SIG-M5 treated with dmso at 0.1 percent for 504 hours (cell line): ENCODE data around the gene TEPSIN.
"Not testable (repeated sequence)": the region's sequence is repeated elsewhere in the genome, so short reads cannot be mapped to it uniquely, and the experiment has no call there.

Experiments used
- DNase-seq: peaks from one replicate; lab custom pipeline; 2025; ENCODE audit not compliant: unreplicated experiment; lab: John Stamatoyannopoulos, UW

Gene TEPSIN

GRCh38 chr17:81237591-81238489 lies 1.0 kb downstream of the TEPSIN start:
- DNase-seq: peak; percentile 34

GRCh38 chr17:81236784-81237183 lies 2.1 kb downstream of the TEPSIN start:
- no peak for DNase-seq

- DNase-seq: no peak
Measured at GRCh38 chr17:81235822-81236740, 2.8 kb downstream of the TEPSIN start.

- no peak for DNase-seq
Measured at GRCh38 chr17:81234940-81235821, 3.7 kb downstream of the TEPSIN start.

- DNase-seq: no peak
Measured at GRCh38 chr17:81234506-81234855, 4.4 kb downstream of the TEPSIN start.

GRCh38 chr17:81233811-81234505 lies 4.9 kb downstream of the TEPSIN start:
- DNase-seq: no peak

GRCh38 chr17:81233316-81233715 lies 5.5 kb downstream of the TEPSIN start:
- no peak for DNase-seq

GRCh38 chr17:81232616-81233241 lies 6.1 kb downstream of the TEPSIN start:
- no peak for DNase-seq

- DNase-seq: no peak
Measured at GRCh38 chr17:81231766-81232581, 6.9 kb downstream of the TEPSIN start.

GRCh38 chr17:81231121-81231645 lies 7.7 kb downstream of the TEPSIN start:
- DNase-seq: no peak

- DNase-seq: no peak
Measured at GRCh38 chr17:81230043-81230820, 8.6 kb downstream of the TEPSIN start.

- DNase-seq: no peak
Measured at GRCh38 chr17:81229666-81229920, 9.3 kb downstream of the TEPSIN start.

- DNase-seq: no peak
Measured at GRCh38 chr17:81228834-81229665, 9.8 kb downstream of the TEPSIN start.

- peak; percentile 77 for DNase-seq
Measured at GRCh38 chr17:81228420-81228819, 10.4 kb downstream of the TEPSIN start.

GRCh38 chr17:81227630-81228029 lies 11.2 kb downstream of the TEPSIN start:
- DNase-seq: not testable (repeated sequence)

GRCh38 chr17:81223762-81224130 lies 15.1 kb downstream of the TEPSIN start:
- peak; percentile 43 for DNase-seq
